GM23248 (cell line): Measurements from ENCODE around the gene HDAC6. TPM values are rescaled to one million over a fixed set of nuclear protein-coding genes. Genes with fewer than 3 reads are reported as not detected.

Experiments used
- DNase-seq: peaks from one replicate; pipeline ENCODE4 v3.0.0-alpha.2; 2015
- H2AFZ ChIP-seq: fragments of 200-600 bp; sonication (generic); 2 replicates; pipeline ENCODE4 v1.6.1; 2016; ENCODE audit warnings: antibody characterized with exemption
- H3F3A ChIP-seq: fragments of 200-600 bp; sonication (generic); 2 replicates; pipeline ENCODE4 v1.6.1; 2016; ENCODE audit warnings: mild to moderate bottlenecking, antibody characterized with exemption, mixed run types; ENCODE audit not compliant: insufficient read depth
- H3K27ac ChIP-seq: fragments of 200-600 bp; sonication (generic); 2 replicates; pipeline ENCODE4 v1.5.1; 2016; ENCODE audit warnings: mild to moderate bottlenecking
- H3K27me3 ChIP-seq: fragments of 200-600 bp; sonication (generic); replicated peaks from 2 replicates; pipeline ENCODE4 v1.6.1; 2016; ENCODE audit warnings: mild to moderate bottlenecking; ENCODE audit not compliant: insufficient read depth
- H3K36me3 ChIP-seq: fragments of 200-600 bp; sonication (generic); 2 replicates; pipeline ENCODE4 v1.6.1; 2016; ENCODE audit warnings: low read depth, mild to moderate bottlenecking
- H3K4me1 ChIP-seq: fragments of 200-600 bp; sonication (generic); 2 replicates; pipeline ENCODE4 v1.6.1; 2016; ENCODE audit warnings: mild to moderate bottlenecking; ENCODE audit not compliant: insufficient read depth
- H3K4me2 ChIP-seq: fragments of 200-600 bp; sonication (generic); one replicate; pipeline ENCODE4 v1.6.1; 2016; ENCODE audit warnings: mild to moderate bottlenecking; ENCODE audit not compliant: unreplicated experiment
- H3K4me3 ChIP-seq: fragments of 200-600 bp; sonication (generic); 2 replicates; pipeline ENCODE4 v1.5.1; 2016; ENCODE audit warnings: mild to moderate bottlenecking
- H3K79me2 ChIP-seq: fragments of 200-600 bp; sonication (generic); 2 replicates; pipeline ENCODE4 v1.6.1; 2016; ENCODE audit warnings: mild to moderate bottlenecking; ENCODE audit not compliant: insufficient read depth
- H3K9ac ChIP-seq: fragments of 200-600 bp; sonication (generic); 2 replicates; pipeline ENCODE4 v1.6.1; 2016; ENCODE audit warnings: mild to moderate bottlenecking
- H3K9me2 ChIP-seq: fragments of 200-600 bp; sonication (generic); 2 replicates; pipeline ENCODE4 v1.6.1; 2016; ENCODE audit warnings: mixed run types, mild to moderate bottlenecking, moderate library complexity; ENCODE audit not compliant: insufficient read depth
- H3K9me3 ChIP-seq: fragments of 200-600 bp; sonication (generic); one replicate; pipeline ENCODE4 v1.6.1; 2017; ENCODE audit warnings: low read depth
- H4K20me1 ChIP-seq: fragments of 200-600 bp; sonication (generic); 2 replicates; pipeline ENCODE4 v1.6.0; 2016; ENCODE audit not compliant: insufficient read depth
- EZH2 ChIP-seq: fragments of 200-600 bp; sonication (generic); IDR thresholded peaks from 2 replicates; pipeline ENCODE4 v1.6.1; 2018; ENCODE audit warnings: antibody characterized with exemption, mild to moderate bottlenecking; ENCODE audit not compliant: insufficient read depth, poor library complexity, severe bottlenecking
- EZH2phosphoT487 ChIP-seq: fragments of 200-600 bp; sonication (generic); IDR thresholded peaks from 2 replicates; pipeline ENCODE4 v1.6.1; 2018; ENCODE audit warnings: antibody characterized with exemption, moderate library complexity, mild to moderate bottlenecking, low read depth; ENCODE audit not compliant: insufficient read depth
- WGBS, 2 experiments: methylation state at CpG; one replicate each; pipeline ENCODE4 v1.1.6; 2015 to 2017; ENCODE audit warnings: low lambda C conversion rate in 2 of 2, low coverage in 1 of 2; ENCODE audit errors: missing lambda C conversion rate in 2 of 2; 5-methylcytosine and 5-hydroxymethylcytosine counted together
- in situ Hi-C: fragments of 300-500 bp; cut with MboI; formaldehyde crosslinking; loops from 2 replicates; pipeline ENCODE4 v1.15.0; 2020
- polyA plus RNA-seq: library from polyadenylated mRNA; unstranded; fragments of >200 nt; fragmentation: Nextera tagmentation; extraction: Ambion mirVana; gene quantifications from 2 replicates; pipeline ENCODE4 v1.2.1, GENCODE V29; 2016
- total RNA-seq: library from RNA; depleted of rRNA; stranded (reverse); fragments of >200 nt; shearing (Covaris generic); gene quantifications from 2 replicates; pipeline ENCODE4 v1.2.3, GENCODE V29; 2014

HDAC6 gene
- total and polyA plus RNA-seq, 2 experiments from 2014 or later: 18.6 to 36.6 TPM

DNA sequence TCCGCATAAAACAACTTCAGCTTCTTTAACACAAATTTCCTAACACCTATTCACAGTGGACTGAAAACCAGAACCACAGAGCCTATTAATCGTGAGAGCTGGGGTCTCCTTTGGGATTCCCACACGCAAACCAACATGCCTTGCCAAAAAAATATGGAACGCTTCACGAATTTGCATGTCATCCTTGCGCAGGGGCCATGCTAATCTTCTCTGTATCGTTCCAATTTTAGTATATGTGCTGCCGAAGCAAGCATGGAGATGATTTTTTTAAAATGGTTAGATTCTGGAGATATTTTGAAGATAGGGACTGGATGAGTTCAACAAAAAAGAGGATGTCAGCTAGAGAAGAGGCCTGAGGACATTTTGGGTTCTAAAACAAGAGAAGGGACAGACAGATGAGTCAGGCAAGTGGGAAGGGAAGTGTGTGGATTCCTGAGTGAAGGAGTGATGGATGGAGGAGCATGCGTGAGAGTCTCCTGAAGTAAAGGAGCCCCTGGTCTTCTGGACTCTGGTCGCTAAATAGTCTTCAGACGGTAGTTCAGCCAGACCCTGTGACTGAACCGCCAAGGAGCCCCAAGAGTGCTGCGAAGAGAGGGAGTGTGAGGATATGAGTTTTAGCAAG, 24.9 kb upstream of the HDAC6 start:
- 49 to 50% methylated on average over 13 of the region's 13 CpGs for WGBS, 2 experiments
- Histone ChIP-seq H3K79me2 (no peaks in the 10 kb centered on the region), H3K27me3 (no peaks in the 10 kb centered on the region), H2AFZ (no peak overlapping the region), H3K9me3 (no peaks in the 10 kb centered on the region), H3K27ac (no peak overlapping the region), H3F3A (no peaks in the 10 kb centered on the region), H3K9me2 (no peaks in the 10 kb centered on the region), H3K4me3 (no peak overlapping the region), H4K20me1 (no peaks in the 10 kb centered on the region), H3K36me3 (no peaks in the 10 kb centered on the region), H3K4me2 (no peak overlapping the region), H3K9ac (no peak overlapping the region), H3K4me1 (no peaks in the 10 kb centered on the region)
- in situ Hi-C loops: no loop called here
- TF ChIP-seq EZH2phosphoT487 (no peak), EZH2 (no peak)
- DNase-seq: no peak

DNA sequence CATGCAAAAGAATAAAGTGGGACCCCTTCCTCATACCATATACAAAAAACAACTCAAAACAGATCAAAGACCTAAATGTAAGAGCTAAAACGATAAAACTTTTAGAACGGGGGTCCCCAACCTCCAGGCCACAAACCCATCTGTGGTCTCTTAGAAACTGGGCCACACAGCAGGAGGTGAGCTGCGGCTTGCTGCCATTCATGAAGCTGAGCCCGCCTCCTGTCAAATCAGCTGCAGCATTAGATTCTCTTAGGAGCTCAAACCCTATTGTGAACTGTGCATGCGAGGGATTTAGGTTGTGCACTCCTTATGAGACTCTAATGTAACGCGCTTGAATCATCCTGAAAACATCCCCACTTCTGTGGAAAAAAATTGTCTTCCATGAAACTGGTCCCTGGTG, 22.5 kb upstream of the HDAC6 start:
- in situ Hi-C loops: no loop called here
- Histone ChIP-seq H2AFZ (no peak overlapping the region), H4K20me1 (no peaks in the 10 kb centered on the region), H3K27me3 (no peaks in the 10 kb centered on the region), H3F3A (no peaks in the 10 kb centered on the region), H3K9me3 (no peaks in the 10 kb centered on the region), H3K27ac (no peak overlapping the region), H3K4me1 (no peaks in the 10 kb centered on the region), H3K4me2 (no peak overlapping the region), H3K79me2 (no peaks in the 10 kb centered on the region), H3K4me3 (no peak overlapping the region), H3K9me2 (no peaks in the 10 kb centered on the region), H3K9ac (no peak overlapping the region), H3K36me3 (no peaks in the 10 kb centered on the region)
- no peak for TF ChIP-seq EZH2
- no peak for TF ChIP-seq EZH2phosphoT487
- WGBS, 2 experiments: 57 to 68% methylated on average over 7 of the region's 7 CpGs
- no peak for DNase-seq

DNA sequence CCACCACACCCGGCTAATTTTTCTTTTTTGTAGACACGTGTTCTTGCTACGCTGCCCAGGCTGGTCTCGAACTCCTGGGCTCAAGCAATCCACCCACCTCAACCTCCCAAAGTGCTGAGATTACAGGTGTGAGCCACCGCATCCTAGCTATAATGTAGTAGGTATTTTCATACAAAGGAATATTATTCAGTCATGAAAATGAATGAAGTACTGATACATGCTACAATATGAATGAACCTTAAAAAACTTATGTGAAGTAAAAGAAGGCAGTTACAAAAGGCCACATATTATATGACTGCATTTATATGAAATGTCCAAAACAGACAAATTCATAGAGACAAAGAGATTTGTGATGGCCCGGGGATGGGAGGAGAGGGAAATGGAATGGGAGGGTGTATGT, 20.2 kb upstream of the HDAC6 start:
- H3K79me2 ChIP-seq: no peaks in the 10 kb centered on the region
- H4K20me1 ChIP-seq: no peaks in the 10 kb centered on the region
- H3K9ac ChIP-seq: no peak overlapping the region
- no peak overlapping the region for H2AFZ ChIP-seq
- no peak overlapping the region for H3K4me3 ChIP-seq
- no peak for DNase-seq
- no peaks in the 10 kb centered on the region for H3K9me3 ChIP-seq
- no peak overlapping the region for H3K27ac ChIP-seq
- 32 to 51% methylated on average over 5 to 6 of the region's 6 CpGs for WGBS, 2 experiments
- no peaks in the 10 kb centered on the region for H3K36me3 ChIP-seq
- in situ Hi-C loops: no loop called here
- no peaks in the 10 kb centered on the region for H3K4me1 ChIP-seq
- H3K9me2 ChIP-seq: no peaks in the 10 kb centered on the region
- no peak overlapping the region for H3K4me2 ChIP-seq
- TF ChIP-seq EZH2 (no peak), EZH2phosphoT487 (no peak)
- H3K27me3 ChIP-seq: no peaks in the 10 kb centered on the region
- H3F3A ChIP-seq: no peaks in the 10 kb centered on the region

DNA sequence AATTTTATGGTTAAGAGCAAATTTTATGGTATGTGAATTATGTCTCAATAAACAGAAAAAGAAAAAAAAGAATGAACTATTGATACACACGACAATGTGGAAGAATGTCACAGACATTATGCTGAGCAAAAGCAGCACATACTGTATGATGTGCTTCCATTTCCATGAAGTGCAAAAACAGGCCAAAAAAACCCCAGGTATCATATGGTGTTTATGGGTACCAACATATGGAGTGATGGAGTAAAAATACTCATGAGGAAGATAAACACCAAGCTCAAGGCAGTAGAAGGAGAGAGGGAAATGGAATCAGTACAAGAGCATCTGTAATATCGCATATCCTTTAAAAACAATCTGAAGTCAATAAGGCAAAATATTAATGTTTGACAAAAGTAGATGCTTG, 19.7 kb upstream of the HDAC6 start:
- no peaks in the 10 kb centered on the region for H3K36me3 ChIP-seq
- TF ChIP-seq EZH2 (no peak), EZH2phosphoT487 (no peak)
- no peaks in the 10 kb centered on the region for H3F3A ChIP-seq
- H3K27ac ChIP-seq: no peak overlapping the region
- no peak overlapping the region for H3K4me2 ChIP-seq
- H3K9me2 ChIP-seq: no peaks in the 10 kb centered on the region
- H4K20me1 ChIP-seq: no peaks in the 10 kb centered on the region
- no peaks in the 10 kb centered on the region for H3K9me3 ChIP-seq
- in situ Hi-C loops: no loop called here
- no peaks in the 10 kb centered on the region for H3K27me3 ChIP-seq
- no peaks in the 10 kb centered on the region for H3K4me1 ChIP-seq
- WGBS, 2 experiments: 42 to 50% methylated on average over 2 of the region's 2 CpGs
- H3K9ac ChIP-seq: no peak overlapping the region
- H3K4me3 ChIP-seq: no peak overlapping the region
- no peak for DNase-seq
- H2AFZ ChIP-seq: no peak overlapping the region
- H3K79me2 ChIP-seq: no peaks in the 10 kb centered on the region

DNA sequence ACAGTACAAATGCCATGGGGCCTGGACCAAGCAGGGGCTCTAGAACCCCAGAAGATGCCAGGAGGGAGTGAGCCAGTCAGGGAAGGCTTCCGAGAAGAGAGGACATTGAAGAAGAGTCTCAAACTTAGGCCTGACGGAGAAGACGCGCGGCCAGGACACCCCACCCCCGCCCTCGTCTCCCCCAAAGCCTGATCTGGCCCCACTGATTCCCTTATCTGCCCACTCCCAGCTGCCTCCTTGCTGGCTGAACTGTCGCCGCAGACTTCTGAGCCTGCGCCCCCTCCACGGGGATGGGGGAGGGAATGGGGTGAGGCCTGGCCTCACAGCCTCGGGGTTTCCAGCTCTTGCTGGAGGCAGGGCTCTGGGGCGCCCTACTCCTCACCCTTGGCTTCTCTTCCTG, 19.1 kb upstream of the HDAC6 start:
- Histone ChIP-seq H3K79me2 (no peaks in the 10 kb centered on the region), H3K4me2 (no peak overlapping the region), H3K27me3 (no peaks in the 10 kb centered on the region), H3K9me2 (no peaks in the 10 kb centered on the region), H4K20me1 (no peaks in the 10 kb centered on the region), H3K4me1 (no peaks in the 10 kb centered on the region), H3K9me3 (no peaks in the 10 kb centered on the region), H2AFZ (no peak overlapping the region), H3K4me3 (no peak overlapping the region), H3F3A (no peaks in the 10 kb centered on the region), H3K9ac (no peak overlapping the region), H3K36me3 (no peaks in the 10 kb centered on the region), H3K27ac (no peak overlapping the region)
- in situ Hi-C loops: no loop called here
- TF ChIP-seq EZH2phosphoT487 (no peak), EZH2 (no peak)
- WGBS, 2 experiments: 62 to 66% methylated on average over 2 to 12 of the region's 13 CpGs
- no peak for DNase-seq
